Vagina (tissue), 2 donors: ENCODE measurements around the gene TSC22D4. TPM values are rescaled to one million over a fixed set of nuclear protein-coding genes. Genes with fewer than 3 reads are reported as not detected.
"Not testable (repeated sequence)": the region's sequence is repeated elsewhere in the genome, so short reads cannot be mapped to it uniquely, and the experiment has no call there.

Experiments used
- DNase-seq, 2 donors: peaks; one replicate each; pipeline ENCODE4 v3.0.0-alpha.2; 2017; ENCODE audit errors: extremely low spot score in 2 of 2
- H3K27ac ChIP-seq: fragments of 200-600 bp; sonication (generic); one replicate; pipeline ENCODE4 v1.5.1; 2019
- H3K27me3 ChIP-seq: fragments of 200-600 bp; sonication (generic); one replicate; pipeline ENCODE4 v1.5.1; 2019
- H3K36me3 ChIP-seq, 2 donors: fragments of 200-600 bp; sonication (generic); one replicate each; pipeline ENCODE4 v1.5.1; 2017 to 2019
- H3K4me1 ChIP-seq: fragments of 200-600 bp; sonication (generic); one replicate; pipeline ENCODE4 v1.5.1; 2019
- H3K4me3 ChIP-seq, 2 donors: fragments of 200-600 bp; sonication (generic); 1 replicate in 1 of 2; 2 replicates in 1 of 2; pipeline ENCODE4 v1.5.1; 2016 to 2019
- H3K9me3 ChIP-seq: fragments of 200-600 bp; sonication (generic); one replicate; pipeline ENCODE4 v1.5.1; 2019
- POLR2A ChIP-seq, 2 donors: fragments of 450-650 bp; IDR thresholded peaks; one replicate each; pipeline ENCODE4 v1.6.1; 2017; ENCODE audit warnings: antibody characterized with exemption in 2 of 2, mild to moderate bottlenecking in 2 of 2, moderate library complexity in 2 of 2
- POLR2AphosphoS5 ChIP-seq, 2 donors: sonication (generic); formaldehyde crosslinking; IDR thresholded peaks; one replicate each; pipeline ENCODE4 v1.9.0; 2017; ENCODE audit warnings: antibody characterized with exemption in 2 of 2, mild to moderate bottlenecking in 2 of 2, low read depth in 1 of 2; ENCODE audit not compliant: insufficient read depth in 1 of 2
- intact Hi-C: fragments of 100-400 bp; cut with DNase I; formaldehyde crosslinking; loops from one replicate; pipeline ENCODE4 v1.15.1; 2023
- total RNA-seq: library from RNA; depleted of rRNA; stranded (reverse); fragments of >200 nt; gene quantifications from one replicate; pipeline ENCODE4 v1.2.3, GENCODE V29; 2016
- TF ChIP-seq, protein P1 (sequence below), 3 experiments: fragments of 450-650 bp in 2 of 3; fragments of 200-600 bp in 1 of 3; sonication (generic) in 1 of 3; IDR thresholded peaks; one replicate each; pipeline ENCODE4 v1.5.1; 2017 to 2019; ENCODE audit warnings: antibody characterized with exemption in 3 of 3, mild to moderate bottlenecking in 2 of 3, moderate library complexity in 2 of 3

The TSC22D4 gene
- total RNA-seq, 1 donor from 2014 or later: 34.6 TPM

DNA sequence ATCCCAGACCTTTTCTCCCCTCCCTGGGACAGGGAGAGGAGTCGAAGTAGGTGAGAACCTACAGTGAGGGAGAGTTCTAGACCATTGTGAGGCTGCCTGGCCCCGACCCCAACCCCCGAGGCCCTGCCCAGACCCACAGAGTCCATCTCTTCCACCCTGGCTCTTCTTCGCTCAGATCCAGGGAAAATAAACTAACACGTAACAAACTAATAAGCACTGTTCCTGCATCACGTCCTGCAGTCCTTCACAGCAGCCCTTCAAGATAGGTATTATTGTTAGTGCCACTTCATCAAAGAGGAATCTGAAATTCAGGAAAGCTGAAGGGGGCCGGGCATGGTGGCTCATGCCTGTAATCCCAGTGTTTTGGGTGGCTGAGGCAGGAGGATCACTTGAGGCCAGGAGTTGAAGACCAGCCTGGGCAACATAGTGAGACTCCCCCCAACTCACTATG lies 14.8 kb downstream of the TSC22D4 start, which contains the start of gene SPACDR:
Gene SPACDR (minus strand): TSS at position 51 of the 451 bp plus-strand sequence. CDS start 235 bp downstream, outside the sequence.
- Histone ChIP-seq H3K27me3 (no peaks in the 10 kb centered on the region), H3K36me3 (no peaks in the 10 kb centered on the region), H3K9me3 (no peaks in the 10 kb centered on the region), H3K27ac (no peak within 1 kb of the TSS), H3K4me3 (no peak within 1 kb of the TSS), H3K4me1 (peaks cover 33% of the 10 kb centered on the region)
- no peak for DNase-seq
- intact Hi-C loops: no loop called here
- TF ChIP-seq POLR2A (IDR thresholded peaks at IDR 0.05): no peak
- TF ChIP-seq, protein P1, sequence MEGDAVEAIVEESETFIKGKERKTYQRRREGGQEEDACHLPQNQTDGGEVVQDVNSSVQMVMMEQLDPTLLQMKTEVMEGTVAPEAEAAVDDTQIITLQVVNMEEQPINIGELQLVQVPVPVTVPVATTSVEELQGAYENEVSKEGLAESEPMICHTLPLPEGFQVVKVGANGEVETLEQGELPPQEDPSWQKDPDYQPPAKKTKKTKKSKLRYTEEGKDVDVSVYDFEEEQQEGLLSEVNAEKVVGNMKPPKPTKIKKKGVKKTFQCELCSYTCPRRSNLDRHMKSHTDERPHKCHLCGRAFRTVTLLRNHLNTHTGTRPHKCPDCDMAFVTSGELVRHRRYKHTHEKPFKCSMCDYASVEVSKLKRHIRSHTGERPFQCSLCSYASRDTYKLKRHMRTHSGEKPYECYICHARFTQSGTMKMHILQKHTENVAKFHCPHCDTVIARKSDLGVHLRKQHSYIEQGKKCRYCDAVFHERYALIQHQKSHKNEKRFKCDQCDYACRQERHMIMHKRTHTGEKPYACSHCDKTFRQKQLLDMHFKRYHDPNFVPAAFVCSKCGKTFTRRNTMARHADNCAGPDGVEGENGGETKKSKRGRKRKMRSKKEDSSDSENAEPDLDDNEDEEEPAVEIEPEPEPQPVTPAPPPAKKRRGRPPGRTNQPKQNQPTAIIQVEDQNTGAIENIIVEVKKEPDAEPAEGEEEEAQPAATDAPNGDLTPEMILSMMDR (IDR thresholded peaks at IDR 0.05): no peak
- TF ChIP-seq POLR2AphosphoS5 (IDR thresholded peaks at IDR 0.05; ENCODE audit: insufficient read depth in 1 of 2, low read depth in 1 of 2): no peak

DNA sequence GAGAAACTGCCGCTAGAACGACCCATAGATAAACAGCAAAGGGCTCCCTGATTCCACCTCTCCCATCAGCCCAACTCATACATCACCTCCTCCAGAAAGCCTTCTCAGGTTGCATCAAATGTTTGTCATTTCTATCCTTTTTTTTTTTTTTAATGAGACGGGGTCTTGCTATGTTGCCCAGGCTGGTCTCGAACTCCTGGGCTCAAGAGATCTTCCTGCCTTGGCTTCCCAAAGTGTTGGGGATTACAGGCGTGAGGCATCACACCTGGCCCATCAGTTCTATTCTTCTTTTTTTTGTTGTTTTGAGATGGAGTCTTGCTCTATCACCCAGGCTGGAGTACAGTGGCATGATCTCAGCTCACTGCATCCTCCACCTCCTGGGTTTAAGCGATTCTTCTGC lies 22.0 kb downstream of the TSC22D4 start:
- TF ChIP-seq POLR2AphosphoS5 (IDR thresholded peaks at IDR 0.05; ENCODE audit: insufficient read depth in 1 of 2, low read depth in 1 of 2): no peak
- TF ChIP-seq, protein P1 (IDR thresholded peaks at IDR 0.05): no peak
- TF ChIP-seq POLR2A (IDR thresholded peaks at IDR 0.05): no peak
- Histone ChIP-seq H3K36me3 (no peaks in the 10 kb centered on the region), H3K4me3 (no peak overlapping the region), H3K27me3 (no peaks in the 10 kb centered on the region), H3K27ac (no peak overlapping the region), H3K9me3 (no peaks in the 10 kb centered on the region), H3K4me1 (no peaks in the 10 kb centered on the region)
- DNase-seq: no peak
- intact Hi-C loops: no loop called here

DNA sequence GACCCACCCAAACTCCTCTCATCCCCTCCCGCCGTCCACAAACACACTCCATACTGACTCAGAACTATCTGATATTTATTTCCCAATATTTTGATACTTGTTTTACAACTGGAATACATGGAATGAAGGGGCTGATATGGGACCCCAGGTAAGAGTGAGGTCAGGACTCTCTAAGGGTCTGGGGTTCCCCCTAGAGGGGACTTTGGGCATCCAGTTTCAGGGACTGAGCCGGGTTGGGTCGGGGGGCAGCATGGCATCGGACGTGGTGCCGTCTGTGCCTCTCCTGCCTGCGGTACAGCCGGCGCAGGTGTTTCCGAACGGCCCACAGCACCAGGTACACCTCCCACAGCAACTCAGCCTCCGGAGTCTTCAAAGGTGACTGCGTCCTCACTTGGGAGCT lies 22.5 kb downstream of the TSC22D4 start:
- Histone ChIP-seq H3K27ac (no peak overlapping the region), H3K4me1 (no peaks in the 10 kb centered on the region), H3K36me3 (no peaks in the 10 kb centered on the region), H3K27me3 (no peaks in the 10 kb centered on the region), H3K9me3 (no peaks in the 10 kb centered on the region), H3K4me3 (no peak overlapping the region)
- TF ChIP-seq POLR2A (IDR thresholded peaks at IDR 0.05): no peak
- TF ChIP-seq, protein P1 (IDR thresholded peaks at IDR 0.05): no peak
- no peak for TF ChIP-seq POLR2AphosphoS5 (IDR thresholded peaks at IDR 0.05; ENCODE audit: insufficient read depth in 1 of 2, low read depth in 1 of 2)
- intact Hi-C loops: no loop called here
- no peak for DNase-seq

DNA sequence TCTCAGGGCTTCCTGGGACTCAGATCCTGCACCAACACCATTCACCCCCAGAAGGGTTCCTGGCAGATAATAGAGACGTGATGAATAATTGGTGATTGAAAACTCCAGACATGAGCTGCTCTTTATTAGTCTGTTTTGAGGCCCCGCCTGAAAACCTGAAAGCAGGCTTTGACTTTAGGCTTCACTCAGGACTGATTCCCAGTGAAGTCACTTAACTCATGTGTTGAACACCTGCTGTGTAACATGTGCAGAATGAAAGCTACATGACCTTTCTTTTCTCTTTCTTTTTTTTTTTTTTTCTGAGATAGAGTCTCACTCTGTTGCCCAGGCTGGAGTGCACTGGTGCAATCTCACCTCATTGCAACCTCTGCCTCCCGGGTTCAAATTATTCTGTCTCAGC lies 23.8 kb downstream of the TSC22D4 start:
- H3K4me1 ChIP-seq: peaks cover 5% of the 10 kb centered on the region
- intact Hi-C loops: no loop called here
- TF ChIP-seq, protein P1 (IDR thresholded peaks at IDR 0.05): no peak
- TF ChIP-seq POLR2A (IDR thresholded peaks at IDR 0.05) (no peak), POLR2AphosphoS5 (IDR thresholded peaks at IDR 0.05; ENCODE audit: insufficient read depth in 1 of 2, low read depth in 1 of 2) (no peak)
- H3K27ac ChIP-seq: no peak overlapping the region
- no peaks in the 10 kb centered on the region for H3K9me3 ChIP-seq
- no peak overlapping the region for H3K4me3 ChIP-seq
- H3K36me3 ChIP-seq: no peaks in the 10 kb centered on the region
- no peak for DNase-seq
- no peaks in the 10 kb centered on the region for H3K27me3 ChIP-seq

DNA sequence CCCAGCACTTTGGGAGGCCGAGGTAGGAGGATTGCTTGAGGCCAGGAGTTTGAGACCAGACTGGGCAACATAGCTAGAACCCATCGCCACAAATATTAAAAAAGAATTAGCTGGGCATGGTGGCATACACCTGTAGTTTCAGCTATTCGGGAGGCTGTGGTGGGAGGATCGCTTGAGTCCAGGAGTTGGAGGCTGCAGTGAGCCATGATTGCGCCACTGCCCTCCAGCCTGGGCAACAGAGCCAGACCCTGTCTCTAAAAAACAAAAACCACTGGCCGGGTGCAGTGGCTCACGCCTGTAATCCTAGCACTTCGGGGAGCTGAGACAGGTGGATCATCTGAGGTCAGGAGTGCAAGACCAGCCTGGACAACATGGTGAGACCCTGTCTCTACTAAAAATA lies 25.2 kb downstream of the TSC22D4 start:
- DNase-seq, intact Hi-C loops, H3K4me1 ChIP-seq, H3K9me3 ChIP-seq, H3K36me3 ChIP-seq, H3K27me3 ChIP-seq, H3K27ac ChIP-seq, H3K4me3 ChIP-seq: not testable (repeated sequence)
